GM12872 (cell line): ENCODE data around the gene PAN3.

Source experiments
- CTCF ChIP-seq: IDR thresholded peaks from 3 replicates; pipeline ENCODE4 v1.5.1; 2011; ENCODE audit warnings: low read depth, mild to moderate bottlenecking, low read length, moderate library complexity; ENCODE audit not compliant: insufficient read depth

Gene PAN3

GRCh38 chr13:28140433-28141125 lies 2.2 kb downstream of the PAN3 start:
- no peak for TF ChIP-seq CTCF

- TF ChIP-seq CTCF, result no peak
Measured at GRCh38 chr13:28145049-28145448, 6.7 kb downstream of the PAN3 start.

GRCh38 chr13:28147495-28147894 lies 9.2 kb downstream of the PAN3 start:
- no peak for TF ChIP-seq CTCF

- no peak for TF ChIP-seq CTCF
Measured at GRCh38 chr13:28159057-28159456, 20.7 kb downstream of the PAN3 start.

GRCh38 chr13:28161370-28161769 lies 23.0 kb downstream of the PAN3 start:
- no peak for TF ChIP-seq CTCF

- TF ChIP-seq CTCF, result no peak
Measured at GRCh38 chr13:28163587-28163986, 25.2 kb downstream of the PAN3 start.

- no peak for TF ChIP-seq CTCF
Measured at GRCh38 chr13:28166257-28166656, 27.9 kb downstream of the PAN3 start.
